Thyroid gland (tissue), 4 donors: ENCODE measurements around the gene APLNR. TPM values are rescaled to one million over a fixed set of nuclear protein-coding genes. Genes with fewer than 3 reads are reported as not detected.

ENCODE experiments used
- DNase-seq, 2 donors: peaks; one replicate each; pipeline ENCODE4 v3.0.0-alpha.2; 2019
- H3K27ac ChIP-seq, 3 donors: fragments of 200-600 bp; sonication (generic); 1 replicate in 2 of 3; 2 replicates in 1 of 3; pipeline ENCODE4 v1.5.1; 2016 to 2019; ENCODE audit warnings: mild to moderate bottlenecking in 1 of 3, moderate library complexity in 1 of 3
- H3K27me3 ChIP-seq: fragments of 200-600 bp; sonication (generic); one replicate; pipeline ENCODE4 v1.5.1; 2019
- H3K36me3 ChIP-seq, 2 donors: fragments of 200-600 bp; sonication (generic); one replicate each; pipeline ENCODE4 v1.5.1; 2016 to 2019
- H3K4me1 ChIP-seq, 2 donors: fragments of 200-600 bp; sonication (generic); one replicate each; pipeline ENCODE4 v1.5.1; 2017 to 2019
- H3K4me3 ChIP-seq, 3 donors: fragments of 200-600 bp; sonication (generic); replicated peaks in 1 of 3; 1 replicate in 2 of 3; 2 replicates in 1 of 3; pipeline ENCODE4 v1.5.1; 2016; ENCODE audit warnings: mild to moderate bottlenecking in 1 of 3
- H3K9me3 ChIP-seq: fragments of 200-600 bp; sonication (generic); one replicate; pipeline ENCODE4 v1.5.1; 2017
- CTCF ChIP-seq, 6 experiments: fragments of 200-600 bp in 3 of 6; fragments of 450-650 bp in 3 of 6; sonication (generic) in 3 of 6; IDR thresholded peaks; one replicate each; pipeline ENCODE4 v1.5.1; 2016 to 2019; ENCODE audit warnings: antibody characterized with exemption in 6 of 6, mild to moderate bottlenecking in 2 of 6, inconsistent platforms in 1 of 6, moderate library complexity in 1 of 6
- POLR2A ChIP-seq, 2 donors: fragments of 450-650 bp; IDR thresholded peaks; one replicate each; pipeline ENCODE4 v1.6.1; 2017; ENCODE audit warnings: antibody characterized with exemption in 2 of 2, mild to moderate bottlenecking in 2 of 2, moderate library complexity in 1 of 2
- WGBS, 2 donors: methylation state at CpG; one replicate each; pipeline ENCODE4 v1.1.5; 2017; 5-methylcytosine and 5-hydroxymethylcytosine counted together
- intact Hi-C: fragments of 100-400 bp; cut with DNase I; formaldehyde crosslinking; loops from one replicate; pipeline ENCODE4 v1.15.1; 2023
- total RNA-seq, 4 donors: library from RNA; depleted of rRNA; stranded (reverse); fragments of >200 nt; gene quantifications; one replicate each; pipeline ENCODE4 v1.2.3, GENCODE V29; 2016

Gene APLNR
- total RNA-seq, 4 donors from 2014 or later, result 4.4 to 6.1 (median 4.8) TPM

- WGBS, 2 donors, result 69 to 72% methylated on average over 4 of the region's 4 CpGs
- intact Hi-C loops, result no loop called here
Measured at GRCh38 chr11:57262157-57262556, 25.1 kb upstream of the APLNR start.

GRCh38 chr11:57260937-57261783 is 24.1 kb upstream of the APLNR start:
- TF ChIP-seq POLR2A (IDR thresholded peaks at IDR 0.05) (no peak), CTCF (IDR thresholded peaks at IDR 0.05) (no peak)
- no peak for DNase-seq
- no peaks in the 10 kb centered on the region for H3K9me3 ChIP-seq
- no peaks in the 10 kb centered on the region for H3K4me1 ChIP-seq
- no peak overlapping the region for H3K27ac ChIP-seq
- intact Hi-C loops, result no loop called here
- H3K4me3 ChIP-seq, result no peak overlapping the region
- 59 to 65% methylated on average over 5 of the region's 5 CpGs for WGBS, 2 donors
- no peaks in the 10 kb centered on the region for H3K36me3 ChIP-seq
- H3K27me3 ChIP-seq, result no peaks in the 10 kb centered on the region

More at GRCh38 chr11:57262157-57262556, 25.1 kb upstream of the APLNR start:
- Histone ChIP-seq H3K4me3 (no peak overlapping the region), H3K36me3 (no peaks in the 10 kb centered on the region), H3K4me1 (no peaks in the 10 kb centered on the region), H3K9me3 (no peaks in the 10 kb centered on the region), H3K27ac (no peak overlapping the region), H3K27me3 (no peaks in the 10 kb centered on the region)
- no peak for TF ChIP-seq POLR2A (IDR thresholded peaks at IDR 0.05)
- no peak for TF ChIP-seq CTCF (IDR thresholded peaks at IDR 0.05)
- no peak for DNase-seq

- H3K4me1 ChIP-seq, result peaks cover 0 to 8% of the 10 kb centered on the region in 2 donors
- intact Hi-C loops, result no loop called here
- TF ChIP-seq POLR2A (IDR thresholded peaks at IDR 0.05), result no peak
- no peak for TF ChIP-seq CTCF (IDR thresholded peaks at IDR 0.05)
- no peak overlapping the region for H3K27ac ChIP-seq
- no peak overlapping the region for H3K4me3 ChIP-seq
- no peak for DNase-seq
- no peaks in the 10 kb centered on the region for H3K27me3 ChIP-seq
- no peaks in the 10 kb centered on the region for H3K9me3 ChIP-seq
- H3K36me3 ChIP-seq, result no peaks in the 10 kb centered on the region
Measured at GRCh38 chr11:57256119-57256518, 19.1 kb upstream of the APLNR start.

- no peaks in the 10 kb centered on the region for H3K9me3 ChIP-seq
- no peaks in the 10 kb centered on the region for H3K36me3 ChIP-seq
- peaks cover 0 to 8% of the 10 kb centered on the region in 2 donors for H3K4me1 ChIP-seq
- no peak for DNase-seq
- H3K27me3 ChIP-seq, result no peaks in the 10 kb centered on the region
- intact Hi-C loops, result no loop called here
- no peak overlapping the region for H3K27ac ChIP-seq
- TF ChIP-seq POLR2A (IDR thresholded peaks at IDR 0.05) (no peak), CTCF (IDR thresholded peaks at IDR 0.05) (no peak)
- no peak overlapping the region for H3K4me3 ChIP-seq
- 12 to 26% methylated on average over 1 of the region's 1 CpG for WGBS, 2 donors
Measured at GRCh38 chr11:57255618-57256017, 18.6 kb upstream of the APLNR start.

- no peaks in the 10 kb centered on the region for H3K36me3 ChIP-seq
- no peak for TF ChIP-seq POLR2A (IDR thresholded peaks at IDR 0.05)
- no peak for TF ChIP-seq CTCF (IDR thresholded peaks at IDR 0.05)
- H3K9me3 ChIP-seq, result no peaks in the 10 kb centered on the region
- DNase-seq, result no peak
- H3K4me1 ChIP-seq, result peaks cover 0 to 8% of the 10 kb centered on the region in 2 donors
- H3K27me3 ChIP-seq, result no peaks in the 10 kb centered on the region
- intact Hi-C loops, result no loop called here
- H3K27ac ChIP-seq, result no peak overlapping the region
- H3K4me3 ChIP-seq, result no peak overlapping the region
Measured at GRCh38 chr11:57254631-57255030, 17.6 kb upstream of the APLNR start.
